KMS-11 (cell line): Measurements from ENCODE around the gene GRIK5.

Source experiments
- H2AFZ ChIP-seq: fragments of 200-600 bp; sonication (generic); 2 replicates; pipeline ENCODE4 v1.6.1; 2016; ENCODE audit warnings: antibody characterized with exemption, mixed run types, low read depth
- H3K27ac ChIP-seq: fragments of 200-600 bp; sonication (generic); 2 replicates; pipeline ENCODE4 v1.6.1; 2016; ENCODE audit warnings: mild to moderate bottlenecking, mixed run types
- H3K27me3 ChIP-seq: fragments of 200-600 bp; sonication (generic); 2 replicates; pipeline ENCODE4 v1.6.1; 2017; ENCODE audit warnings: mild to moderate bottlenecking, low read depth, mixed run types, moderate library complexity; ENCODE audit not compliant: insufficient read depth
- H3K36me3 ChIP-seq: fragments of 200-600 bp; sonication (generic); 2 replicates; pipeline ENCODE4 v1.6.1; 2017; ENCODE audit warnings: mild to moderate bottlenecking, mixed run types; ENCODE audit not compliant: insufficient read depth
- H3K4me1 ChIP-seq: fragments of 200-600 bp; sonication (generic); 2 replicates; pipeline ENCODE4 v1.6.1; 2016; ENCODE audit warnings: mild to moderate bottlenecking, low read depth, mixed run types; ENCODE audit not compliant: poor library complexity, severe bottlenecking
- H3K4me2 ChIP-seq: fragments of 200-600 bp; sonication (generic); 2 replicates; pipeline ENCODE4 v1.7.0; 2016; ENCODE audit warnings: mild to moderate bottlenecking, mixed run types
- H3K4me3 ChIP-seq: fragments of 200-600 bp; sonication (generic); IDR thresholded peaks from 2 replicates; pipeline ENCODE4 v1.6.1; 2017; ENCODE audit warnings: low read depth, low read length, mixed read lengths; ENCODE audit not compliant: insufficient read depth
- H3K79me2 ChIP-seq: fragments of 200-600 bp; sonication (generic); 2 replicates; pipeline ENCODE4 v1.6.1; 2016; ENCODE audit warnings: low read depth, mixed run types; ENCODE audit not compliant: insufficient read depth
- H3K9ac ChIP-seq: fragments of 200-600 bp; sonication (generic); 2 replicates; pipeline ENCODE4 v1.6.1; 2016; ENCODE audit warnings: mild to moderate bottlenecking, mixed run types
- H4K20me1 ChIP-seq: fragments of 200-600 bp; sonication (generic); 2 replicates; pipeline ENCODE4 v1.6.1; 2016; ENCODE audit warnings: mild to moderate bottlenecking, mixed run types; ENCODE audit not compliant: insufficient read depth
- CTCF ChIP-seq: fragments of 200-600 bp; sonication (generic); conservative IDR thresholded peaks from 2 replicates; pipeline ENCODE4 v1.6.1; 2017; ENCODE audit warnings: low read depth, mild to moderate bottlenecking, antibody characterized with exemption, low read length, moderate library complexity, mixed read lengths

The GRIK5 gene

GRCh38 chr19:42052241-42052863 lies 17.7 kb downstream of the GRIK5 start:
- Histone ChIP-seq H3K4me1 (no peaks in the 10 kb centered on the region), H3K9ac (no peak overlapping the region), H3K79me2 (no peaks in the 10 kb centered on the region), H2AFZ (no peak overlapping the region), H3K4me3 (no peak overlapping the region), H3K27ac (no peak overlapping the region), H3K4me2 (no peak overlapping the region), H3K36me3 (no peaks in the 10 kb centered on the region), H3K27me3 (peaks cover 95% of the 10 kb centered on the region), H4K20me1 (no peaks in the 10 kb centered on the region)
- TF ChIP-seq CTCF, result no peak

- Histone ChIP-seq H3K4me2 (no peak overlapping the region), H3K36me3 (no peaks in the 10 kb centered on the region), H2AFZ (no peak overlapping the region), H3K27ac (no peak overlapping the region), H3K4me3 (no peak overlapping the region), H4K20me1 (no peaks in the 10 kb centered on the region), H3K4me1 (no peaks in the 10 kb centered on the region), H3K9ac (no peak overlapping the region), H3K27me3 (peaks cover 95% of the 10 kb centered on the region), H3K79me2 (no peaks in the 10 kb centered on the region)
- TF ChIP-seq CTCF, result no peak
Observed at GRCh38 chr19:42051166-42052115, 18.6 kb downstream of the GRIK5 start.

GRCh38 chr19:42048992-42049391 lies 21.0 kb downstream of the GRIK5 start:
- H3K27me3 ChIP-seq, result peaks cover 95% of the 10 kb centered on the region

GRCh38 chr19:42045575-42045974 lies 24.4 kb downstream of the GRIK5 start:
- no peaks in the 10 kb centered on the region for H3K79me2 ChIP-seq
- H3K4me3 ChIP-seq, result no peak overlapping the region
- H3K9ac ChIP-seq, result no peak overlapping the region
- no peak overlapping the region for H3K4me2 ChIP-seq
- H3K27ac ChIP-seq, result no peak overlapping the region
- no peaks in the 10 kb centered on the region for H3K36me3 ChIP-seq
- no peak for TF ChIP-seq CTCF
- no peak overlapping the region for H2AFZ ChIP-seq
- H3K27me3 ChIP-seq, result peaks cover 89% of the 10 kb centered on the region; the same call in 1 of the 2 replicates
- H4K20me1 ChIP-seq, result no peaks in the 10 kb centered on the region
- H3K4me1 ChIP-seq, result no peaks in the 10 kb centered on the region

More at GRCh38 chr19:42048992-42049391, 21.0 kb downstream of the GRIK5 start:
- Histone ChIP-seq H3K79me2 (no peaks in the 10 kb centered on the region), H3K4me1 (no peaks in the 10 kb centered on the region), H3K4me2 (no peak overlapping the region; the same call in 1 of the 2 replicates), H3K9ac (no peak overlapping the region), H4K20me1 (no peaks in the 10 kb centered on the region), H3K4me3 (no peak overlapping the region), H3K36me3 (no peaks in the 10 kb centered on the region), H2AFZ (no peak overlapping the region), H3K27ac (no peak overlapping the region)
- TF ChIP-seq CTCF, result no peak
